B cell (primary cell): ENCODE results near the gene TELO2. TPM values are rescaled to one million over a fixed set of nuclear protein-coding genes. Genes with fewer than 3 reads are reported as not detected.

ENCODE experiments used
- ATAC-seq: fragments of 200-7000 bp; cut with Tn5 transposase; one replicate; pipeline ENCODE4 v1.10.0; 2021; ENCODE audit warnings: low read depth, mild to moderate bottlenecking, moderate number of reproducible peaks, moderate library complexity
- CTCF ChIA-PET: fragments of 350-600 bp; sonication (Branson Sonifier 250); formaldehyde crosslinking; loops from one replicate; lab custom pipeline; 2021; ENCODE audit warnings: antibody characterized with exemption, inconsistent platforms; lab: Charles Lee
- POLR2A ChIA-PET: fragments of 350-600 bp; sonication (Branson Sonifier 250); formaldehyde crosslinking; loops from one replicate; lab custom pipeline; 2021; ENCODE audit warnings: antibody characterized with exemption; lab: Charles Lee
- DNase-seq: peaks from one replicate; pipeline ENCODE4 v3.0.0; 2013
- H2AFZ ChIP-seq: 2 replicates; pipeline ENCODE4 v1.6.1; 2012; ENCODE audit warnings: mild to moderate bottlenecking, low read depth, low read length; ENCODE audit not compliant: insufficient read depth, poor library complexity, severe bottlenecking
- H3K27ac ChIP-seq, 2 donors: 1 replicate in 1 of 2; 2 replicates in 1 of 2; pipeline ENCODE4 v1.5.1; 2012 to 2013; ENCODE audit warnings: low read length in 2 of 2, mild to moderate bottlenecking in 2 of 2, moderate library complexity in 1 of 2
- H3K27me3 ChIP-seq, 4 experiments: fragments of 200-600 bp in 1 of 4; sonication (generic) in 1 of 4; replicated peaks in 1 of 4; 1 replicate in 2 of 4; 2 replicates in 2 of 4; pipeline versions ENCODE4 v1.6.1 to v1.7.0; 2013 to 2016; ENCODE audit warnings: low read length in 3 of 4, mild to moderate bottlenecking in 2 of 4, mixed read lengths in 1 of 4, moderate library complexity in 1 of 4; ENCODE audit not compliant: insufficient read depth in 4 of 4, control insufficient read depth in 3 of 4; ENCODE audit errors: control extremely low read depth in 1 of 4
- H3K36me3 ChIP-seq, 2 experiments: replicated peaks in 1 of 2; 1 replicate in 1 of 2; 2 replicates in 1 of 2; pipeline versions ENCODE4 v1.6.1 to v1.7.1; 2013; ENCODE audit warnings: low read length in 1 of 2; ENCODE audit not compliant: insufficient read depth in 2 of 2, control insufficient read depth in 1 of 2; ENCODE audit errors: control extremely low read depth in 1 of 2, extremely low read depth in 1 of 2
- H3K4me1 ChIP-seq, 2 donors: fragments of 200-600 bp in 1 of 2; sonication (generic) in 1 of 2; 1 replicate in 1 of 2; 2 replicates in 1 of 2; pipeline versions ENCODE4 v1.5.1 to v1.6.1; 2013 to 2017; ENCODE audit warnings: low read length in 2 of 2; ENCODE audit not compliant: control insufficient read depth in 2 of 2, insufficient read depth in 2 of 2
- H3K4me2 ChIP-seq: replicated peaks from 2 replicates; pipeline ENCODE3; 2012; ENCODE audit warnings: mild to moderate bottlenecking, low read depth, low read length; ENCODE audit not compliant: poor library complexity, severe bottlenecking
- H3K4me3 ChIP-seq, 5 experiments: fragments of 200-600 bp in 1 of 5; sonication (generic) in 1 of 5; 1 replicate in 3 of 5; 2 replicates in 2 of 5; pipeline versions ENCODE4 v1.5.1 to v1.7.0; 2011 to 2016; ENCODE audit warnings: low read length in 4 of 5, mild to moderate bottlenecking in 4 of 5, low read depth in 2 of 5, control low read depth in 1 of 5, moderate library complexity in 1 of 5; ENCODE audit not compliant: insufficient read depth in 1 of 5; ENCODE audit errors: control extremely low read depth in 1 of 5, extremely low read depth in 1 of 5
- H3K79me2 ChIP-seq: fragments of 200-600 bp; sonication (generic); one replicate; pipeline ENCODE4 v1.6.0; 2016; ENCODE audit warnings: low read length; ENCODE audit not compliant: control insufficient read depth, insufficient read depth
- H3K9ac ChIP-seq: fragments of 200-600 bp; sonication (generic); 2 replicates; pipeline ENCODE4 v1.6.1; 2017; ENCODE audit warnings: mild to moderate bottlenecking, low read length, moderate library complexity
- H3K9me3 ChIP-seq, 3 donors: one replicate each; pipeline versions ENCODE4 v1.6.1 to v1.7.1; 2013; ENCODE audit warnings: low read length in 2 of 3; ENCODE audit not compliant: control insufficient read depth in 2 of 3, insufficient read depth in 1 of 3; ENCODE audit errors: control extremely low read depth in 1 of 3
- H4K20me1 ChIP-seq: 2 replicates; pipeline ENCODE4 v1.6.0; 2012; ENCODE audit warnings: mild to moderate bottlenecking, low read length; ENCODE audit not compliant: insufficient read depth, control insufficient read depth, poor library complexity, severe bottlenecking
- H3K27ac Mint-ChIP-seq: one replicate; pipeline ENCODE4 v1.8.0; 2021; ENCODE audit warnings: mixed read lengths
- H3K27me3 Mint-ChIP-seq: one replicate; pipeline ENCODE4 v1.8.0; 2021; ENCODE audit warnings: mixed read lengths
- H3K4me1 Mint-ChIP-seq: one replicate; pipeline ENCODE4 v1.8.0; 2021; ENCODE audit warnings: mixed read lengths
- H3K4me3 Mint-ChIP-seq: one replicate; pipeline ENCODE4 v1.8.0; 2021; ENCODE audit warnings: mixed read lengths
- H3K9me3 Mint-ChIP-seq: one replicate; pipeline ENCODE4 v1.8.0; 2022; ENCODE audit warnings: mixed read lengths; ENCODE audit not compliant: insufficient read depth
- CTCF ChIP-seq: fragments of 200-600 bp; IDR thresholded peaks from one replicate; pipeline ENCODE4 v1.8.0; 2022; ENCODE audit warnings: antibody characterized with exemption, mild to moderate bottlenecking
- EZH2 ChIP-seq: IDR thresholded peaks from 2 replicates; pipeline ENCODE4 v1.6.1; 2012; ENCODE audit warnings: borderline replicate concordance, low read depth, mild to moderate bottlenecking, moderate library complexity, low read length; ENCODE audit not compliant: insufficient read depth, poor library complexity, severe bottlenecking
- WGBS: methylation state at CpG from one replicate; pipeline ENCODE4 v1.1.5; 2013; ENCODE audit warnings: missing lambda C conversion rate; ENCODE audit not compliant: insufficient coverage; 5-methylcytosine and 5-hydroxymethylcytosine counted together
- intact Hi-C: fragments of 100-400 bp; cut with micrococcal nuclease; formaldehyde crosslinking; loops from one replicate; pipeline ENCODE4 v1.10.0; 2022
- polyA plus RNA-seq: library from polyadenylated mRNA; depleted of rRNA; stranded (reverse); fragments of >200 nt; gene quantifications from 2 replicates; pipeline ENCODE4 v1.2.3, GENCODE V29; 2012
- total RNA-seq, 2 donors: library from RNA; stranded (reverse); fragments of 120-200 nt in 1 of 2; gene quantifications; 1 replicate in 1 of 2; 2 replicates in 1 of 2; pipeline versions ENCODE4 v1.2.3 to v1.2.4, GENCODE V29; 2013 to 2022

The TELO2 gene
- total and polyA plus RNA-seq, 2 donors (not counting 1 experiment from before 2014, with no cell fraction given) = 81.9 to 136 TPM

- ChIA-PET POLR2A (no interaction called here), CTCF (no interaction called here)
- Histone ChIP-seq H3K36me3 (no peaks in the 10 kb centered on the region), H3K79me2 (no peaks in the 10 kb centered on the region), H4K20me1 (no peaks in the 10 kb centered on the region), H3K27me3 (no peaks in the 10 kb centered on the region), H3K9ac (no peak overlapping the region), H3K9me3 (peaks cover 0 to 2% (median 0%) of the 10 kb centered on the region in 3 donors), H3K27ac (no peak overlapping the region), H3K4me1 (no peaks in the 10 kb centered on the region), H3K4me2 (no peak overlapping the region), H2AFZ (no peak overlapping the region), H3K4me3 (no peak overlapping the region)
- no peaks in the 10 kb centered on the region for H3K9me3 Mint-ChIP-seq
- no peak overlapping the region for H3K4me3 Mint-ChIP-seq
- TF ChIP-seq CTCF (no peak), EZH2 (no peak)
- intact Hi-C loops = no loop called here
- H3K27me3 Mint-ChIP-seq = no peaks in the 10 kb centered on the region
- no peaks in the 10 kb centered on the region for H3K4me1 Mint-ChIP-seq
- DNase-seq (no peak), ATAC-seq (no peak)
- H3K27ac Mint-ChIP-seq = no peak overlapping the region
- 98% methylated on average over 18 of the region's 19 CpGs for WGBS
These were observed 27.3 kb downstream of the TELO2 start for GRCh38 chr16:1520461-1520860.

- Histone ChIP-seq H3K9ac (no peak overlapping the region), H3K4me3 (no peak overlapping the region), H3K9me3 (no peaks in the 10 kb centered on the region), H3K27me3 (no peaks in the 10 kb centered on the region), H3K4me2 (no peak overlapping the region), H3K36me3 (no peaks in the 10 kb centered on the region), H3K27ac (no peak overlapping the region), H3K4me1 (peaks cover 0 to 2% of the 10 kb centered on the region in 2 donors), H2AFZ (no peak overlapping the region), H3K79me2 (no peaks in the 10 kb centered on the region), H4K20me1 (no peaks in the 10 kb centered on the region)
- WGBS = 91% methylated on average over 28 of the region's 30 CpGs
- ChIA-PET POLR2A (no interaction called here), CTCF (no interaction called here)
- no peaks in the 10 kb centered on the region for H3K27me3 Mint-ChIP-seq
- intact Hi-C loops = no loop called here
- TF ChIP-seq CTCF (no peak), EZH2 (no peak)
- H3K9me3 Mint-ChIP-seq = no peaks in the 10 kb centered on the region
- H3K4me3 Mint-ChIP-seq = no peak overlapping the region
- ATAC-seq (no peak), DNase-seq (no peak)
- no peaks in the 10 kb centered on the region for H3K4me1 Mint-ChIP-seq
- H3K27ac Mint-ChIP-seq = no peak overlapping the region
These were observed 30.6 kb downstream of the TELO2 start for GRCh38 chr16:1523581-1524245.
